NCI-H2107 treated with DMSO at 0.1 percent for 48 hours (cell line): ENCODE measurements around the gene SMPD1.
A peak's percentile ranks its signal among the peaks of the same experiment; 100 is the strongest.

Experiments used
- DNase-seq: peaks from one replicate; lab custom pipeline; 2025; ENCODE audit not compliant: unreplicated experiment; lab: John Stamatoyannopoulos, UW

Gene SMPD1

GRCh38 chr11:6389905-6390717, at the start of gene SMPD1:
SMPD1 (plus strand) TSS chr11:6390474; CDS start chr11:6390599, 125 bp downstream.
- DNase-seq = peak; percentile 79

GRCh38 chr11:6345366-6345765, 44.9 kb upstream of the SMPD1 start:
- DNase-seq = no peak

GRCh38 chr11:6350043-6350442, 40.2 kb upstream of the SMPD1 start:
- DNase-seq = no peak

- DNase-seq = no peak
These were observed 39.8 kb upstream of the SMPD1 start for GRCh38 chr11:6350486-6350885.

DNA sequence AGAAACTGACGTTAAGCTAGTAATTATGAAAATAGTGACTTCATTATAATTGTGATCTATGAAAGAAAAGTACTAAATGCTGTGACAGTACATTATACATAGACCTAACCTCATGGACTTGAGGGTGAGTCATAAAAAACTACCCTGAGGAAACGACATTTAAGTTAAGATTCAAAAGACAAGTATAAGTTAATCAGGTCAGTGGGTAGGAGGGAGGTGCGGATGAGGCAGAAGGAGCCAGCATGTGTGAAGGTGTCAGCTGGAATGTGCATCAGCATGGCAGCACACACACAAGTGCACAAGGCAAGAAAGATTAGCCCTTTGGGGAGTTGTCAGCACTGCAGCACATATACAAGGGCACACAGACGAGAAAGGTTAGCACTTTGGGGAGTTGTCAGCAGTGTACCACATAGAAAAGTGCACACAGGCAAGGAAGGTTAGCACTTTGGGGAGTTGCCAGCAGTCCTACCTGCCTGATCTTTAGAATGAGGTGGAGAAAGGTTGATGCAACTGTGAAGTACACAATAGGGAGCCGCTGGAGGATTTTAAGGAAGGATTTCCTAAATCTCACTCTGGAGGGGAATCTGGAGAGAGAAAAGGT, 38.4 kb upstream of the SMPD1 start:
- no peak for DNase-seq

DNA sequence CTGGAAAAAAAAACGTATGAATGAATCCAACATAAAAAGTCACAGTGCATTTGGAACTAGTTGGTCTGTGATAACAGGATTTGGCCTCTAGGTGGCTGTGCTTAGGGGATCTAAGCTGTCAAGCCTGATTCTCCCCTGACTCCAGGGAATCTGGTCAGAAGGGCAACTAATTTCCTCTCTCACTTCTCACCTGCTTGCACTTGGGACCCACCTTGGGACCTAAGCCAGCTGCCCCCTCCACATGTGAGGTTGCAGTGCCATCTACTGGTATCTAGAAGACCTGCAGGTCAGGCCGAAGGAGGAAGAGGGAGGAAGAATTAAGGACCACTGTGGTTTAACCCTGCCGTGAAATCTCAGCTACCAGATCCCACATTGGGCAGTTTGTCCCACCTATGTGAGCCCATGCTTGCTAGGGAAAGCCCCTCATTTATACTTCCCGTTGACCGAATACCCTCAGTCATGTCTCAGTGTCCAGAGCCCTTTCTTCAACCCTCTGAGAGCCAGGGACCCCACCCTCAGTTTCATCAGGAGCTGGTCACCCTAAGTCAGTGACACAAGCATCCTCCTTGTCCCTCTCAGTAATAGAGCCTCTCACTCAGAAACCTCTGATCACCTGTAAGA, 36.8 kb upstream of the SMPD1 start:
- DNase-seq = peak; percentile 59

GRCh38 chr11:6354651-6355485, 35.4 kb upstream of the SMPD1 start:
- no peak for DNase-seq

- no peak for DNase-seq
These were observed 33.7 kb upstream of the SMPD1 start for GRCh38 chr11:6356503-6357055.

GRCh38 chr11:6357222-6357621, 33.1 kb upstream of the SMPD1 start:
- DNase-seq = no peak

DNA sequence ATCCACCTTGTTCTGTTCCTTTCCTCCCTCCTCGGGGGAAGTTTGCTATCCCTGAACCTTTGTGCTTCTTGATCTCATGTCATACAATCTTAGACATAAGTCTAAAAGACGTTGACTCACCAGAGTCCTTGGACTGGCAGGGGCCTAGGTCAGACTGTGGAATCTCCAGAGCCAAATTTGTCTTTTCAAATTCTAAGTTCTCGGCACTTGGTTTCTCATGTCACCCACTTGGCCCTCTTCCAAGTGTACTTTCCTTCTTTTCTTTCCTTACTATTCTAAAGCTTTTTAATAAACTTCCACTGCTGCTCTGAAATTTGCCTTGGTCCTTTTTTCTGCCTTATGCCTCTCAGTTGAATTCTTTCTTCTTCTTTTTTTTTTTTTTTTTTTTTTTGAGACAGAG, 30.1 kb upstream of the SMPD1 start:
- no peak for DNase-seq

GRCh38 chr11:6362185-6362872, 27.9 kb upstream of the SMPD1 start:
- no peak for DNase-seq

GRCh38 chr11:6362873-6363678, 27.2 kb upstream of the SMPD1 start:
- DNase-seq = peak; percentile 43

DNA sequence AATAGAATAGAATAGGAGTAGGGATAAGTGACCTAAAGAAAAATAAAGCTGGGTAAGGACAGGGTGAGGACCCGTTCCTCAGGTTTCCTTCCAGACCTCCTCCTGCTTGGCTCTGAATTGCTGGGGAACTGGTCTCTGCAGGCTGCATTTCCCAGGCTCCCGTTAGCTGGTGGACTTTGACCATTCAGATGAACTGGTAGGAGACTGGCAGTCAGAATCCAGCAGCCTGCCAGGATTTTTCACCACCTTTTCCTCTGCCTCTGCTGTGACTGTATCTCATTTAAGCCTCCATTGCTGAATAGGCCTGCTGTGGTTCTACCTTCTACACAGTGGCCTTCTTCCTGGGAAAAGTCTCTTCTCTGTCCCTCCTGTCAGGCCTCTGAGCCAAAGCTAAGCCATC, 24.6 kb upstream of the SMPD1 start:
- no peak for DNase-seq

DNA sequence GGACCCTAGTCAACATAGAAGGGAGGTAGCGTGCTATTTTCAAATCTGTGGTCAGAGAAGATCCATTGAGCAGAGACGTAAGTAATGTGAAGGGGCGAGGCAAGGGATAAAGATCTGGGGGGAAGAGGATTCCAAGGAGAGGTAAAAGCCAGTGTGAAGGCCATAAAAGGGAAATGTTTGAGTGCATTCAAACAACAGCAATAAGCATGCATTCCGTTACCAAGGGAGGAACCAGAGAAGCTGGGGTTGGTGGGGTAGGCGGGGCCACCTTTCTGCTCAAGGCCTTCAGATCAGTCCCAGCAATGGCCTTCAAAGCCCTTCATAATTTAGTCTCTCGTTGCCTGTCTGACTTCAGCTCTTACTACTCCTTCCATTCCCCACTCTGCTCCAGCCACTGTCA, 18.4 kb upstream of the SMPD1 start:
- no peak for DNase-seq

DNA sequence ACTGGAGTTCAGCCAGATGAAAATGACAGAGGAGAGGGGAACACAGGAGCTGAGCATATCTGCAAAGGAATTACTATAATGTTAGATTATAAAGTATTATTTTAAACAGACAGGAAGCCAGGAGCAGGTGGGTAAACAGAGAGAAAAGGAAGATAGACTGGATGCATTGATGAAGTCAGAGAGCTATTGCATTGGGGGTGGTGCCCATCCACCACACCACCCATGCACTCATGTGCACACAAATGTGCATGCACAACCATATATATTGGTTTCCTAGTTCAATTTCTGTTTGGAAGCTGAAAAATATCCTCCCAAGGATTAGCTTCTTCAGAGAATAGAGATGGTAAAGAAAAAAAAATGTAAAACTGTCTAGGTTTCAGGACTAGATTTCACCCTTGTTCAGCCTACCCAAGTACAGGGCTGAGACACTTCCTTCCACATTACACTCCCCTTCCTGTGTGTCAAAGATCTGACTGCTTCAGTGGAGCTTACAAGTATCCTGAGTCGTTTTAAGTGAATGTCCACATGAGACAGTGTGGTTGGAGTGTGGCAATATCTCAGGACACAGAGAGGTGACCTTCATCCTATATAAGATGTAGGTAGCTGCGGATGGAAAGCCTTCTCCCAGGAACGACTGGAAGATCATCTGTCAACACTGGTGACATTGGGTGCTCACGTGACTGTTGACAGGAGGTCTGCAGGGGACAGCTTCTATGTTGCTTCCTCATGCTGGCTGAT, 12.2 kb upstream of the SMPD1 start:
- DNase-seq = no peak

DNA sequence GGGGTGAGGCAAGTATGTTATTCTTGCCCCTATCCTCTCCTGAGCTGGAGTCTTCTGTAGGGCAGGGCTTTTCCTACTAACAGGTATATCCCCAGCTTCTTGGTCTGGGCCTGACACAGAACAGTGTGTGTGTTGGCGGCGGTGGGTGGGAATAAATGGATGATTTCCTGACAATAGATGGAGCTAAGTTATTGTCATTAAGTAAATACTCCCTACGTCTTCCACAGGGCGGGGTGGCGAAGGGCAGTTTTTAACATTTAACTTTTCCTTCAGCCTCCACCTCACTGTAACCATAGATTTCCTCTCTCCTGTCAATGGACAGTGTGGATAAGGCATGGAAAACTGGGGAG, 11.7 kb upstream of the SMPD1 start:
- no peak for DNase-seq

DNA sequence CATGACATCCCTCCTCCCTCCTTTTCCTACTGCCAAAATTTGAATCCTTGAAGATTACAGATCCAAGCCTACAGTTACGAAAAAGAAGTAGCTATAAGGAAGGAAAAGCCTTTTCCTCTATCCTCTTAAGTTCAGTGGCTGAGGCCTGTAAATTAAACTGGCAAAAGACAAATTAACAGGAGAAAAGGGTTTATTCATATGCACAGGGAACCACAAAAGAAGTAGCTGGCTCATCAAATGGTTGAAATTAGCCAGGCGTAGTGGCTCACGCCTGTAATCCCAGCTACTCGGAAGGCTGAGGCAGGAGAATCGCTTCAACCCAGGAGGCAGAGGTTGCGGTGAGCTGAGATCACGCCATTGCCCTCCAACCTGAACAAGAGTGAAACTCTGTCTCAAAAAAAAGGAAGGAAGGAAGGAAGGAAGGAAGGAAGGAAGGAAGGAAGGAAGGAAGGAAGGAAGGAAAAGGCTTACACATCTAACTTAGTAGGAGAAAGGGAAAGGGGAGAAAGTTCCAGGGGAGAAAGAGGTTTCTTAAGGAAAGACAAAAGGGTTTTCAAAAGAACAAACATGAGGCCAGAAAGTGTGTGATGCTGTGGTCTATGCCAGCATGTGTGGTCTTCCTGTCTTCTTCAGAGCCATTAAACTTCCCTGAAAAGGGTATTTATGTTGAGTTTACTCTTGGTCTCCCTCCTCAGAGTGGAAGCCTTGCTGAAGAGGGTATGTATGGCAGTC, 5.1 kb upstream of the SMPD1 start:
- DNase-seq = no peak

DNA sequence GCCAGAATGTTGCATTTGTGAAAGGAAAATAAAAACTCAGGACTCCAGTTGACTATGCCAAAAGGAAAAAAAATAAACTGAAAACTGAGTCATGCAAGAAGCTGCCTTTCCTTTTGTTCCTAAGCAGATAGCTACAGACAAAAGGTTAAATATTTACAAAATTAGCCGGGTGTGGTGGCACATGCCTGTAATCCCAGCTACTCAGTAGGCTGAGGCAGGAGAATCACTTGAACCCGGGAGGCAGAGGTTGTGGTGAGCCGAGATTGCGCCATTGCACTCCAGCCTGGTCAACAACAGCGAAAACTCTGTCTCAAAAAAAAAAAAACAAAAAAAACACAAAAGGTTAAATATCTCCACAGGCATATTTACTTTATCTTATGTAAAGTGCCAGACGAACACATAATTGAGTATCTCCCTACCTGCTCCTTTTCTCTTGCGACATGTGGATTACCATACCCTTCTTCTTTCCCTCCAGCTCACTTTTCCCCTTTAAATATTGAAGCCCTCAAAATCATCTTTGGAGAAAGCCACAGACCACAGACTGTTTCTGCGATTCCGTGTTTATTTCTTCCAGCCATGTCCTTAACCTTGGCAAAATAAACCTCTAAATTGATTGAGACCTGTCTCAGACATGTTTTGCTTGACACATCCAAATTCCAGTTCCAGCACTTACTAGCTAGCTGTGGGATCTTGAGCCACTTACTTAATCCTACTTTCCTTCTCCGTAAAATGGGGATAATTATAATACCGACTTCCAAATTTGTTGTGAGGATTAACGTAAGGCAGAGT, 2.3 kb upstream of the SMPD1 start:
- DNase-seq = no peak
